B cell (primary cell): ENCODE data around the gene ZNF277. TPM values are rescaled to one million over a fixed set of nuclear protein-coding genes. Genes with fewer than 3 reads are reported as not detected.

Experiments
- ATAC-seq: fragments of 200-7000 bp; cut with Tn5 transposase; one replicate; pipeline ENCODE4 v1.10.0; 2021; ENCODE audit warnings: low read depth, mild to moderate bottlenecking, moderate number of reproducible peaks, moderate library complexity
- CTCF ChIA-PET: fragments of 350-600 bp; sonication (Branson Sonifier 250); formaldehyde crosslinking; loops from one replicate; lab custom pipeline; 2021; ENCODE audit warnings: antibody characterized with exemption, inconsistent platforms; lab: Charles Lee
- POLR2A ChIA-PET: fragments of 350-600 bp; sonication (Branson Sonifier 250); formaldehyde crosslinking; loops from one replicate; lab custom pipeline; 2021; ENCODE audit warnings: antibody characterized with exemption; lab: Charles Lee
- DNase-seq: peaks from one replicate; pipeline ENCODE4 v3.0.0; 2013
- H2AFZ ChIP-seq: 2 replicates; pipeline ENCODE4 v1.6.1; 2012; ENCODE audit warnings: mild to moderate bottlenecking, low read depth, low read length; ENCODE audit not compliant: insufficient read depth, poor library complexity, severe bottlenecking
- H3K27ac ChIP-seq, 2 donors: 1 replicate in 1 of 2; 2 replicates in 1 of 2; pipeline ENCODE4 v1.5.1; 2012 to 2013; ENCODE audit warnings: low read length in 2 of 2, mild to moderate bottlenecking in 2 of 2, moderate library complexity in 1 of 2
- H3K27me3 ChIP-seq, 4 experiments: fragments of 200-600 bp in 1 of 4; sonication (generic) in 1 of 4; replicated peaks in 1 of 4; 1 replicate in 2 of 4; 2 replicates in 2 of 4; pipeline versions ENCODE4 v1.6.1 to v1.7.0; 2013 to 2016; ENCODE audit warnings: low read length in 3 of 4, mild to moderate bottlenecking in 2 of 4, mixed read lengths in 1 of 4, moderate library complexity in 1 of 4; ENCODE audit not compliant: insufficient read depth in 4 of 4, control insufficient read depth in 3 of 4; ENCODE audit errors: control extremely low read depth in 1 of 4
- H3K36me3 ChIP-seq, 2 experiments: replicated peaks in 1 of 2; 1 replicate in 1 of 2; 2 replicates in 1 of 2; pipeline versions ENCODE4 v1.6.1 to v1.7.1; 2013; ENCODE audit warnings: low read length in 1 of 2; ENCODE audit not compliant: insufficient read depth in 2 of 2, control insufficient read depth in 1 of 2; ENCODE audit errors: control extremely low read depth in 1 of 2, extremely low read depth in 1 of 2
- H3K4me1 ChIP-seq, 2 donors: fragments of 200-600 bp in 1 of 2; sonication (generic) in 1 of 2; 1 replicate in 1 of 2; 2 replicates in 1 of 2; pipeline versions ENCODE4 v1.5.1 to v1.6.1; 2013 to 2017; ENCODE audit warnings: low read length in 2 of 2; ENCODE audit not compliant: control insufficient read depth in 2 of 2, insufficient read depth in 2 of 2
- H3K4me2 ChIP-seq: replicated peaks from 2 replicates; pipeline ENCODE3; 2012; ENCODE audit warnings: mild to moderate bottlenecking, low read depth, low read length; ENCODE audit not compliant: poor library complexity, severe bottlenecking
- H3K4me3 ChIP-seq, 5 experiments: fragments of 200-600 bp in 1 of 5; sonication (generic) in 1 of 5; 1 replicate in 3 of 5; 2 replicates in 2 of 5; pipeline versions ENCODE4 v1.5.1 to v1.7.0; 2011 to 2016; ENCODE audit warnings: low read length in 4 of 5, mild to moderate bottlenecking in 4 of 5, low read depth in 2 of 5, control low read depth in 1 of 5, moderate library complexity in 1 of 5; ENCODE audit not compliant: insufficient read depth in 1 of 5; ENCODE audit errors: control extremely low read depth in 1 of 5, extremely low read depth in 1 of 5
- H3K79me2 ChIP-seq: fragments of 200-600 bp; sonication (generic); one replicate; pipeline ENCODE4 v1.6.0; 2016; ENCODE audit warnings: low read length; ENCODE audit not compliant: control insufficient read depth, insufficient read depth
- H3K9ac ChIP-seq: fragments of 200-600 bp; sonication (generic); 2 replicates; pipeline ENCODE4 v1.6.1; 2017; ENCODE audit warnings: mild to moderate bottlenecking, low read length, moderate library complexity
- H3K9me3 ChIP-seq, 3 donors: one replicate each; pipeline versions ENCODE4 v1.6.1 to v1.7.1; 2013; ENCODE audit warnings: low read length in 2 of 3; ENCODE audit not compliant: control insufficient read depth in 2 of 3, insufficient read depth in 1 of 3; ENCODE audit errors: control extremely low read depth in 1 of 3
- H4K20me1 ChIP-seq: 2 replicates; pipeline ENCODE4 v1.6.0; 2012; ENCODE audit warnings: mild to moderate bottlenecking, low read length; ENCODE audit not compliant: insufficient read depth, control insufficient read depth, poor library complexity, severe bottlenecking
- H3K27ac Mint-ChIP-seq: one replicate; pipeline ENCODE4 v1.8.0; 2021; ENCODE audit warnings: mixed read lengths
- H3K27me3 Mint-ChIP-seq: one replicate; pipeline ENCODE4 v1.8.0; 2021; ENCODE audit warnings: mixed read lengths
- H3K4me1 Mint-ChIP-seq: one replicate; pipeline ENCODE4 v1.8.0; 2021; ENCODE audit warnings: mixed read lengths
- H3K4me3 Mint-ChIP-seq: one replicate; pipeline ENCODE4 v1.8.0; 2021; ENCODE audit warnings: mixed read lengths
- H3K9me3 Mint-ChIP-seq: one replicate; pipeline ENCODE4 v1.8.0; 2022; ENCODE audit warnings: mixed read lengths; ENCODE audit not compliant: insufficient read depth
- CTCF ChIP-seq: fragments of 200-600 bp; IDR thresholded peaks from one replicate; pipeline ENCODE4 v1.8.0; 2022; ENCODE audit warnings: antibody characterized with exemption, mild to moderate bottlenecking
- EZH2 ChIP-seq: IDR thresholded peaks from 2 replicates; pipeline ENCODE4 v1.6.1; 2012; ENCODE audit warnings: borderline replicate concordance, low read depth, mild to moderate bottlenecking, moderate library complexity, low read length; ENCODE audit not compliant: insufficient read depth, poor library complexity, severe bottlenecking
- WGBS: methylation state at CpG from one replicate; pipeline ENCODE4 v1.1.5; 2013; ENCODE audit warnings: missing lambda C conversion rate; ENCODE audit not compliant: insufficient coverage; 5-methylcytosine and 5-hydroxymethylcytosine counted together
- intact Hi-C: fragments of 100-400 bp; cut with micrococcal nuclease; formaldehyde crosslinking; loops from one replicate; pipeline ENCODE4 v1.10.0; 2022
- polyA plus RNA-seq: library from polyadenylated mRNA; depleted of rRNA; stranded (reverse); fragments of >200 nt; gene quantifications from 2 replicates; pipeline ENCODE4 v1.2.3, GENCODE V29; 2012
- total RNA-seq, 2 donors: library from RNA; stranded (reverse); fragments of 120-200 nt in 1 of 2; gene quantifications; 1 replicate in 1 of 2; 2 replicates in 1 of 2; pipeline versions ENCODE4 v1.2.3 to v1.2.4, GENCODE V29; 2013 to 2022

The ZNF277 gene
- total and polyA plus RNA-seq, 2 donors (not counting 1 experiment from before 2014, with no cell fraction given) = 9.5 to 18.6 TPM

GRCh38 chr7:112224186-112224585 is 17.7 kb downstream of the ZNF277 start:
- H3K9ac ChIP-seq = no peak overlapping the region
- Mint-ChIP-seq H3K27me3 (no peaks in the 10 kb centered on the region), H3K4me1 (peaks cover 10% of the 10 kb centered on the region), H3K4me3 (no peak overlapping the region), H3K9me3 (no peaks in the 10 kb centered on the region), H3K27ac (no peak overlapping the region)
- no peak overlapping the region for H2AFZ ChIP-seq
- H3K4me2 ChIP-seq = no peak overlapping the region
- ATAC-seq (no peak), DNase-seq (no peak)
- WGBS = no CpG with 5 or more reads among the region's 2 CpGs
- H3K4me3 ChIP-seq = no peak overlapping the region
- no peaks in the 10 kb centered on the region for H3K4me1 ChIP-seq
- ChIA-PET POLR2A (no interaction called here), CTCF (no interaction called here)
- H3K36me3 ChIP-seq = no peaks in the 10 kb centered on the region
- intact Hi-C loops = no loop called here
- H3K9me3 ChIP-seq = no peaks in the 10 kb centered on the region
- H4K20me1 ChIP-seq = peaks cover 25% of the 10 kb centered on the region
- H3K27ac ChIP-seq = no peak overlapping the region
- H3K27me3 ChIP-seq = no peaks in the 10 kb centered on the region
- no peak for TF ChIP-seq EZH2
- TF ChIP-seq CTCF = no peak
- H3K79me2 ChIP-seq = peaks cover 68% of the 10 kb centered on the region

- Histone ChIP-seq H3K27me3 (no peaks in the 10 kb centered on the region), H3K27ac (no peak overlapping the region), H3K36me3 (no peaks in the 10 kb centered on the region), H3K79me2 (peaks cover 67% of the 10 kb centered on the region), H3K4me3 (no peak overlapping the region), H2AFZ (no peak overlapping the region), H4K20me1 (peaks cover 31% of the 10 kb centered on the region), H3K4me2 (no peak overlapping the region), H3K4me1 (no peaks in the 10 kb centered on the region), H3K9ac (no peak overlapping the region), H3K9me3 (no peaks in the 10 kb centered on the region)
- POLR2A ChIA-PET = no interaction called here
- CTCF ChIA-PET = no interaction called here
- Mint-ChIP-seq H3K27me3 (no peaks in the 10 kb centered on the region), H3K9me3 (no peaks in the 10 kb centered on the region), H3K4me1 (peaks cover 16% of the 10 kb centered on the region), H3K27ac (no peak overlapping the region), H3K4me3 (no peak overlapping the region)
- no peak for DNase-seq
- ATAC-seq = no peak
- intact Hi-C loops = no loop called here
- TF ChIP-seq CTCF = no peak
Observed at GRCh38 chr7:112225006-112225405, 18.5 kb downstream of the ZNF277 start.
